GM21526 (cell line): ENCODE results near the gene SEC61B.
A peak's percentile ranks its signal among the peaks of the same experiment; 100 is the strongest.
"Not testable (repeated sequence)": the region's sequence is repeated elsewhere in the genome, so short reads cannot be mapped to it uniquely, and the experiment has no call there.

ENCODE experiments used
- ATAC-seq: cut with Tn5 transposase; IDR thresholded peaks from one replicate; pipeline ENCODE4 v1.9.1; 2021; ENCODE audit warnings: moderate library complexity; ENCODE audit not compliant: unreplicated experiment, low FRiP score

The SEC61B gene

GRCh38 chr9:99235926-99236634, 14.0 kb downstream of the SEC61B start:
- peak; percentile 92 for ATAC-seq

GRCh38 chr9:99237356-99237755, 15.3 kb downstream of the SEC61B start:
- no peak for ATAC-seq

GRCh38 chr9:99237849-99238248, 15.8 kb downstream of the SEC61B start:
- not testable (repeated sequence) for ATAC-seq

GRCh38 chr9:99238331-99238730, 16.2 kb downstream of the SEC61B start:
- no peak for ATAC-seq

- no peak for ATAC-seq
Measured at GRCh38 chr9:99239341-99240060, 17.4 kb downstream of the SEC61B start.

- ATAC-seq = no peak
Measured at GRCh38 chr9:99241106-99241505, 19.0 kb downstream of the SEC61B start.

- ATAC-seq = peak; percentile 95
Measured at GRCh38 chr9:99244344-99245260, 22.5 kb downstream of the SEC61B start.

- no peak for ATAC-seq
Measured at GRCh38 chr9:99249619-99250018, 27.5 kb downstream of the SEC61B start.

GRCh38 chr9:99251157-99251556, 29.1 kb downstream of the SEC61B start:
- ATAC-seq = no peak

GRCh38 chr9:99253134-99253533, 31.1 kb downstream of the SEC61B start:
- peak; percentile 35 for ATAC-seq

- peak; percentile 78 for ATAC-seq
Measured at GRCh38 chr9:99253772-99254431, 31.8 kb downstream of the SEC61B start.

GRCh38 chr9:99255651-99256050, 33.6 kb downstream of the SEC61B start:
- ATAC-seq = no peak

- ATAC-seq = no peak
Measured at GRCh38 chr9:99257723-99258389, 35.8 kb downstream of the SEC61B start.

- ATAC-seq = no peak
Measured at GRCh38 chr9:99259231-99259918, 37.3 kb downstream of the SEC61B start.

GRCh38 chr9:99261923-99262322, 39.8 kb downstream of the SEC61B start:
- ATAC-seq = no peak

- peak; percentile 51 for ATAC-seq
Measured at GRCh38 chr9:99262949-99263418, 40.9 kb downstream of the SEC61B start.

- ATAC-seq = no peak
Measured at GRCh38 chr9:99264070-99264680, 42.1 kb downstream of the SEC61B start.

- no peak for ATAC-seq
Measured at GRCh38 chr9:99265691-99266090, 43.6 kb downstream of the SEC61B start.
